UCSD-AML1 (cell line): ENCODE results near the gene SNX15.

ENCODE experiments used
- DNase-seq: peaks from one replicate; lab custom pipeline; 2025; ENCODE audit not compliant: unreplicated experiment; lab: John Stamatoyannopoulos, UW

Gene SNX15

DNA sequence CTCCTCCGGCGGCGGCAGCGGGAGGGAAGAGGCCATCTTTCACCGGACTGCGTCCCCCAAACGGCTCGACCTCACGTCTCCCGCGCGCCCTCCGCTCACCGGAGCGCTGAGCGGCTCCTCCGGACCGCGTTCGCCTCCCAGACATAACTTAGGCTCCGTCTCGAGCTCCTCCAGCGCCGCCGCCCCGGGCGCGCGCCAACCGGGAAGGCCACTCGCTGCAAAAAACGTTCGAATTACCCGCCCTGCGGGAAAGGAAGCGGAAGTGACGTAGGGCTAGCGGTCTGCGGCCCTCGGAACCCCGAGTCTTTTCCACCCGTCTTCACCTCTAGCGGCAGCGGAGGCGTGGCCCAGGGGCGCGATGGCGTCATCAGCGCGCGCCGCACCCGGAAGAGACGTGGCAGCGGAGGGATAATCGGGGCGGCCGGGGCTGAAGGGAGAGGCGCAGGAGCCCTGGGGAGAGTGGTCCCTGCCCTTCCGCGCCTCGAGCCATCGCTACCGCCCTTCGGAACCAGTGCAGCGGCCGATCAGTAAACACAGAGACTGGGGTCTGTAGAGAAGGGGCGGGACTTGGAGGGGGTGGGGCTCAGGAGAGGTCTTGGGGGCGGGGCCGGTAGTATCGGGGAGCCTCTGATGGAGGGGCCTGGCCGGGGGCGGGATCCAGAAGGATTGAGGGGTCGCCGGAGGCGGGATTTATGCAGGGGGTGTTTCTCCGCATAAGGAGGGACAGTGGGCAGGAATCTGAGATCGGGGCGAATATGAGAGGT is 56.8 kb downstream of the SNX15 start, which contains the start of the genes CDCA5 and ZFPL1:
CDCA5 (minus strand) TSS at position 207 of the 764 bp plus-strand sequence; CDS start at position 145, 62 bp downstream.
ZFPL1 (plus strand) TSS at position 389 of the 764 bp plus-strand sequence. CDS start 477 bp downstream, outside the sequence.
- DNase-seq = peak; percentile 95

DNA sequence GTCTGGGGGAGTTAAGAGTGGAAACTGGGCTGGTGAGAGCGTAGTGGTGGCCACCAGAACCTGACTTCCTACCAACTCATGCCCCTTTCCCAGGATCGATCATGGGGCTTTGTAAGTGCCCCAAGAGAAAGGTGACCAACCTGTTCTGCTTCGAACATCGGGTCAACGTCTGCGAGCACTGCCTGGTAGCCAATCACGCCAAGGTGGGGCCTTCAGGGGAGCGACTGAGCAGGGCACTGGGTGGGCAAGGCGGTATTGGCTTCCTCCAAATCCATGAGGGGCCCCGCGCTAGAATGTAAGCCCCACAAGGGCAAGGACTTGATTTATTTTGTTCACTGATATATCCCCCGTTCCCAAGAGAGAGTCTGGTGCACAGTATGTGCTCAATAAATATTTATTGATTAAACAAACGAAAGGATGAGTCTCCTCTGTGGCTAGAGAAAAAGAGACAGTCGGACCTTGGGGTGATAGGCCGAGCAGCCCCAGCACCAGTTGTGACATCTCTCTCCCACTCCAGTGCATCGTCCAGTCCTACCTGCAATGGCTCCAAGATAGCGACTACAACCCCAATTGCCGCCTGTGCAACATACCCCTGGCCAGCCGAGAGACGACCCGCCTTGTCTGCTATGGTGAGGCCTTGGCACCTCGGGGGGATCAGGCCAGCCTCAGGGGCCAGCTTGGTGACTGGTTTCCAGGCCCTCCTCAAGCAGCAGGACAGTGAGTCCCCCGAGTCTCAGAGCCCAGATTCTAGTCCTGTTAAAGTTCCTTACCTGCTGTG is 57.5 kb downstream of the SNX15 start:
- DNase-seq = no peak

- DNase-seq = no peak
Observed at GRCh38 chr11:65085446-65085845, 58.2 kb downstream of the SNX15 start.

DNA sequence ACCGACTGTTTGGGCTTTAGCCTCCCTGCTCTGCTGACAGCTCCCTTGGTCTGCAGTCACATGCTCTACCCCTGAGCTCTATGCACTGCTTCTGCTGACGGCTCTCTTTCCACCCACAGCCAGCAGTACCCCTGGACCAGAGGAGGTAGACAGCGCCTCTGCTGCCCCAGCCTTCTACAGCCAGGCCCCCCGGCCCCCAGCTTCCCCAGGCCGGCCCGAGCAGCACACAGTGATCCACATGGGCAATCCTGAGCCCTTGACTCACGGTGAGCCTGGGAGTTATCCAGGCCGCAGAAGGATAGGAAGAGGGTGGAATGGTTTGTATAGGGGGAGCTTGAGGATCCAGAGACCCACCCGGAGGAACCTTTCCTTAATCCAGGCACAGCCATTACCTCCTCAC is 59.6 kb downstream of the SNX15 start:
- no peak for DNase-seq

GRCh38 chr11:65087216-65087615 is 60.0 kb downstream of the SNX15 start:
- no peak for DNase-seq

DNA sequence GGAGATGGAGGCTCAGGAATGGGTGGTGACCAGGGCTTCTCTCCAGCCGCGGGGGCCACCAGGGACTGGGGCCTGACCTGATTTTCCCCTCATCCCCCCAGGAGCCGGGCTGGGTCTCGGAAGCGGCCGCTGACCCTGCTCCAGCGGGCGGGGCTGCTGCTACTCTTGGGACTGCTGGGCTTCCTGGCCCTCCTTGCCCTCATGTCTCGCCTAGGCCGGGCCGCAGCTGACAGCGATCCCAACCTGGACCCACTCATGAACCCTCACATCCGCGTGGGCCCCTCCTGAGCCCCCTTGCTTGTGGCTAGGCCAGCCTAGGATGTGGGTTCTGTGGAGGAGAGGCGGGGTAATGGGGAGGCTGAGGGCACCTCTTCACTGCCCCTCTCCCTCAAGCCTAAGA is 60.6 kb downstream of the SNX15 start:
- DNase-seq = no peak

- DNase-seq = no peak
Observed at GRCh38 chr11:65089621-65090020, 62.4 kb downstream of the SNX15 start.
